HepG2 (cell line): ENCODE data around the gene PCNA. TPM values are rescaled to one million over a fixed set of nuclear protein-coding genes. Genes with fewer than 3 reads are reported as not detected.

Experiments used
- CCAR2 ChIP-seq: fragments of 200-400 bp; formaldehyde crosslinking; optimal IDR thresholded peaks from 2 replicates; pipeline ENCODE3; 2018; ENCODE audit warnings: low read depth, mild to moderate bottlenecking, low read length, moderate library complexity
- FOXP1 ChIP-seq, 2 experiments: fragments of 450-650 bp in 1 of 2; IDR thresholded peaks; 2 replicates each; pipeline ENCODE4 v1.6.1; 2017 to 2018; ENCODE audit warnings: antibody characterized with exemption in 1 of 2
- GTF2F1 ChIP-seq: fragments of 150-350 bp; IDR thresholded peaks from 2 replicates; pipeline ENCODE4 v1.6.1; 2014; ENCODE audit warnings: low read length
- HMGA1 ChIP-seq: sonication (generic); formaldehyde crosslinking; conservative IDR thresholded peaks from 2 replicates; pipeline ENCODE4 v1.4.0; 2020; ENCODE audit warnings: missing genetic modification reagents
- POLR2G ChIP-seq: fragments of 200-400 bp; formaldehyde crosslinking; IDR thresholded peaks from 2 replicates; pipeline ENCODE4 v1.6.1; 2018; ENCODE audit warnings: mild to moderate bottlenecking, low read depth, low read length, moderate library complexity
- PTBP1 ChIP-seq: fragments of 200-400 bp; formaldehyde crosslinking; IDR thresholded peaks from 2 replicates; pipeline ENCODE4 v1.6.1; 2018; ENCODE audit warnings: low read length, low read depth; ENCODE audit not compliant: poor library complexity, severe bottlenecking
- RELA ChIP-seq: sonication (generic); formaldehyde crosslinking; IDR thresholded peaks from 2 replicates; pipeline ENCODE4 v1.4.0; 2020; ENCODE audit warnings: missing genetic modification reagents
- RFXAP ChIP-seq: sonication (generic); formaldehyde crosslinking; IDR thresholded peaks from 2 replicates; pipeline ENCODE4 v1.4.0; 2020; ENCODE audit warnings: missing genetic modification reagents, borderline replicate concordance
- SNAI1 ChIP-seq: sonication (generic); formaldehyde crosslinking; IDR thresholded peaks from 2 replicates; pipeline ENCODE4 v1.5.0; 2020; ENCODE audit warnings: mild to moderate bottlenecking, missing genetic modification reagents, borderline replicate concordance
- TAF15 ChIP-seq: fragments of 200-400 bp; formaldehyde crosslinking; IDR thresholded peaks from one replicate; pipeline ENCODE4 v1.6.1; 2018; ENCODE audit warnings: mild to moderate bottlenecking, low read depth, low read length; ENCODE audit not compliant: poor library complexity, severe bottlenecking
- TBX3 ChIP-seq: fragments of 450-650 bp; IDR thresholded peaks from 2 replicates; pipeline ENCODE4 v1.6.1; 2017; ENCODE audit warnings: antibody characterized with exemption, mild to moderate bottlenecking, inconsistent platforms, borderline replicate concordance
- ZBTB21 ChIP-seq: sonication (generic); formaldehyde crosslinking; IDR thresholded peaks from 2 replicates; pipeline ENCODE4 v1.4.0; 2020; ENCODE audit warnings: missing genetic modification reagents
- ZBTB7B ChIP-seq: sonication (generic); formaldehyde crosslinking; IDR thresholded peaks from 2 replicates; pipeline ENCODE4 v1.4.0; 2020; ENCODE audit warnings: missing genetic modification reagents
- ZFP62 ChIP-seq: sonication (generic); formaldehyde crosslinking; IDR thresholded peaks from 2 replicates; pipeline ENCODE4 v1.4.0; 2020; ENCODE audit warnings: missing genetic modification reagents
- ZFX ChIP-seq: sonication (generic); formaldehyde crosslinking; IDR thresholded peaks from 2 replicates; pipeline ENCODE4 v1.4.0; 2020; ENCODE audit warnings: mild to moderate bottlenecking, low read depth, missing genetic modification reagents, moderate library complexity
- ZNF205 ChIP-seq: IDR thresholded peaks from 2 replicates; pipeline ENCODE4 v1.6.1; 2018; ENCODE audit warnings: missing biosample characterization, missing genetic modification reagents
- ZNF432 ChIP-seq: sonication (generic); formaldehyde crosslinking; IDR thresholded peaks from 2 replicates; pipeline ENCODE4 v1.5.0; 2020; ENCODE audit warnings: missing genetic modification reagents, mild to moderate bottlenecking, borderline replicate concordance
- ZNF501 ChIP-seq: sonication (generic); formaldehyde crosslinking; IDR thresholded peaks from 2 replicates; pipeline ENCODE4 v1.5.1; 2020; ENCODE audit warnings: mild to moderate bottlenecking, moderate library complexity, missing genetic modification reagents
- ZNF614 ChIP-seq: IDR thresholded peaks from 2 replicates; pipeline ENCODE4 v1.6.1; 2018; ENCODE audit warnings: missing biosample characterization, missing genetic modification reagents, inconsistent platforms, borderline replicate concordance
- ZNF737 ChIP-seq: sonication (generic); formaldehyde crosslinking; IDR thresholded peaks from 2 replicates; pipeline ENCODE4 v1.5.0; 2020; ENCODE audit warnings: missing genetic modification reagents, mild to moderate bottlenecking, borderline replicate concordance
- ZNF782 ChIP-seq: sonication (generic); formaldehyde crosslinking; IDR thresholded peaks from 2 replicates; pipeline ENCODE4 v1.4.0; 2020; ENCODE audit warnings: missing genetic modification reagents, mild to moderate bottlenecking, borderline replicate concordance
- polyA plus RNA-seq, 8 experiments: library from polyadenylated mRNA; depleted of rRNA in 3 of 8; stranded (reverse) in 7 of 8; unstranded in 1 of 8; fragments of >200 nt; fragmentation: Illumina TruSeq in 4 of 8; extraction: Trizol in 4 of 8; gene quantifications; 2 replicates each; pipeline versions ENCODE4 v1.2.1 to v1.2.3, GENCODE V29; 2011 to 2016; ENCODE audit warnings: low read depth in 4 of 8, missing spikeins in 1 of 8, mixed read lengths in 1 of 8; ENCODE audit not compliant: insufficient read depth in 1 of 8
- total RNA-seq, 5 experiments: library from RNA; depleted of rRNA; stranded (reverse); fragments of >200 nt; fragmentation: Illumina TruSeq; extraction: Trizol; gene quantifications; 2 replicates each; pipeline ENCODE4 v1.2.3, GENCODE V29; 2016; ENCODE audit warnings: low read depth in 1 of 5
- TF ChIP-seq, protein P1 (sequence below): sonication (generic); formaldehyde crosslinking; IDR thresholded peaks from 2 replicates; pipeline ENCODE4 v1.8.0; 2022; ENCODE audit warnings: missing genetic modification reagents, low read depth, mild to moderate bottlenecking, borderline replicate concordance
- TF ChIP-seq, protein P2 (sequence below): sonication (generic); formaldehyde crosslinking; IDR thresholded peaks from 2 replicates; pipeline ENCODE4 v1.4.0; 2020; ENCODE audit warnings: missing genetic modification reagents
- TF ChIP-seq, protein P3 (sequence below): sonication (generic); formaldehyde crosslinking; IDR thresholded peaks from 2 replicates; pipeline ENCODE4 v1.5.1; 2020; ENCODE audit warnings: missing genetic modification reagents, mild to moderate bottlenecking, borderline replicate concordance
- TF ChIP-seq, protein P4 (sequence below): sonication (generic); formaldehyde crosslinking; IDR thresholded peaks from 2 replicates; pipeline ENCODE4 v1.9.0; 2022; ENCODE audit warnings: missing genetic modification reagents, mild to moderate bottlenecking, borderline replicate concordance

The PCNA gene
- total and polyA plus RNA-seq, 2 of the 13 experiments (the other 11 are each of a cell fraction or from before 2014, with no cell fraction given) = 229 to 655 TPM

DNA sequence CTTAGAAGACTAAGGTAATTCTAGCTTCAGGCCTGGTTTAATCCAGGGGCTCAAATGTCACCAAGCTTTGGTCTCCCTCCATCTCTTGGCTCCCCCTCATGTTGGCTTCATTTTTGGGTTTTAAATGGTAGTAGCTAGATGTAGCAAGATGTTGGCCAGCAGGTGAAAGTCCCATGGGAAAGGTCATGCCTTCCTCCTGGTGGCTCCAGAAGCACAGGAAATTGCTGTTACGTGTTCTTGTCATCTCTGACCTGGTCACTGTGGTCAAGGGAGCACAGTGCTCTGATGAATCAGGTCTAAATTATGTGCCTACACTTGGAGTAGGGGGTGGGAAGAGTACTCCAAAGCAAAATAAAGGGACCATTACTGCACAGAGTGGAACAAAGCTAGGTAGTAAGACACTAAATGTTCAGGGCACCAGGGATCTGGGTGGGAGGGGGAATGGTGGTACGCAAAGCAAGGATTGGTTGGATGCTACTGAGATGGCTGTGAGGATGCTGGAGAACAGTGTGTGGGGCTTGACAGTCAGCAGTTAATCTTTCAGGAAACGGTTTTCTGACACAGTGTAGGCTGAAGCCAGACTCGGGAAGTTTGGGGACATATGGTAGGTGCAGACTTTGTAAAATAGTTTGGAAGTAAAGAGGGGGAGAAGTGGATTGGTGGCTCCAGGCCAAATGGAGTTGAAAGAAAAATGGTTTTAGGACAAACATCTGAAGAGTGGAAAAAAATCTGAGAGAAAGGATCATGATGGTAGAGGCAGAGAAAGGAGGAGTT, 37.1 kb upstream of the PCNA start (continued):
- TF ChIP-seq, protein P1, sequence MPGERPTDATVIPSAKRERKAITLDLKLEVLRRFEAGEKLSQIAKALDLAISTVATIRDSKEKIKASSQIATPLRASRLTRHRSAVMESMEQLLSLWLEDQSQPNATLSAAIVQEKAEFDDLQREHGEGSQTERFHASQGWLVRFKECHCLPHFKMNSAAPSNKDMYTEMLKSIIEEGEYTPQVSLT (CRISPR knock-in tag) = no peak
- TF ChIP-seq ZNF782 (CRISPR knock-in tag) = peak; percentile 37; the same call in 1 of the 2 replicates
- TF ChIP-seq ZFX (CRISPR knock-in tag) = peak; percentile 49; the same call in 1 of the 2 replicates
- TF ChIP-seq GTF2F1 = no peak
- TF ChIP-seq ZFP62 = no peak
- no peak for TF ChIP-seq PTBP1
- TF ChIP-seq FOXP1 (IDR thresholded peaks at IDR 0.05) = no peak
- TF ChIP-seq FOXP1 (CRISPR knock-in tag; IDR thresholded peaks at IDR 0.05) = 0 out of 2 replicates have a peak, but pooled peaks have one; percentile 22
- TF ChIP-seq RFXAP (CRISPR knock-in tag) = no peak
- TF ChIP-seq ZNF737 = no peak
- TF ChIP-seq ZNF432 = no peak
- TF ChIP-seq, protein P2, sequence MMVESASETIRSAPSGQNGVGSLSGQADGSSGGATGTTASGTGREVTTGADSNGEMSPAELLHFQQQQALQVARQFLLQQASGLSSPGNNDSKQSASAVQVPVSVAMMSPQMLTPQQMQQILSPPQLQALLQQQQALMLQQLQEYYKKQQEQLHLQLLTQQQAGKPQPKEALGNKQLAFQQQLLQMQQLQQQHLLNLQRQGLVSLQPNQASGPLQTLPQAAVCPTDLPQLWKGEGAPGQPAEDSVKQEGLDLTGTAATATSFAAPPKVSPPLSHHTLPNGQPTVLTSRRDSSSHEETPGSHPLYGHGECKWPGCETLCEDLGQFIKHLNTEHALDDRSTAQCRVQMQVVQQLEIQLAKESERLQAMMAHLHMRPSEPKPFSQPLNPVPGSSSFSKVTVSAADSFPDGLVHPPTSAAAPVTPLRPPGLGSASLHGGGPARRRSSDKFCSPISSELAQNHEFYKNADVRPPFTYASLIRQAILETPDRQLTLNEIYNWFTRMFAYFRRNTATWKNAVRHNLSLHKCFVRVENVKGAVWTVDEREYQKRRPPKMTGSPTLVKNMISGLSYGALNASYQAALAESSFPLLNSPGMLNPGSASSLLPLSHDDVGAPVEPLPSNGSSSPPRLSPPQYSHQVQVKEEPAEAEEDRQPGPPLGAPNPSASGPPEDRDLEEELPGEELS = no peak
- no peak for TF ChIP-seq SNAI1 (CRISPR knock-in tag)
- no peak for TF ChIP-seq RELA (CRISPR knock-in tag)
- no peak; the same call in 1 of the 2 replicates for TF ChIP-seq ZBTB21 (CRISPR knock-in tag)
- TF ChIP-seq POLR2G = no peak
- TF ChIP-seq, protein P3, sequence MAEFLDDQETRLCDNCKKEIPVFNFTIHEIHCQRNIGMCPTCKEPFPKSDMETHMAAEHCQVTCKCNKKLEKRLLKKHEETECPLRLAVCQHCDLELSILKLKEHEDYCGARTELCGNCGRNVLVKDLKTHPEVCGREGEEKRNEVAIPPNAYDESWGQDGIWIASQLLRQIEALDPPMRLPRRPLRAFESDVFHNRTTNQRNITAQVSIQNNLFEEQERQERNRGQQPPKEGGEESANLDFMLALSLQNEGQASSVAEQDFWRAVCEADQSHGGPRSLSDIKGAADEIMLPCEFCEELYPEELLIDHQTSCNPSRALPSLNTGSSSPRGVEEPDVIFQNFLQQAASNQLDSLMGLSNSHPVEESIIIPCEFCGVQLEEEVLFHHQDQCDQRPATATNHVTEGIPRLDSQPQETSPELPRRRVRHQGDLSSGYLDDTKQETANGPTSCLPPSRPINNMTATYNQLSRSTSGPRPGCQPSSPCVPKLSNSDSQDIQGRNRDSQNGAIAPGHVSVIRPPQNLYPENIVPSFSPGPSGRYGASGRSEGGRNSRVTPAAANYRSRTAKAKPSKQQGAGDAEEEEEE (CRISPR knock-in tag) = no peak
- no peak for TF ChIP-seq TAF15
- TF ChIP-seq HMGA1 = no peak
- no peak for TF ChIP-seq ZBTB7B (CRISPR knock-in tag)
- no peak for TF ChIP-seq TBX3
- TF ChIP-seq ZNF501 (CRISPR knock-in tag) = no peak
- TF ChIP-seq CCAR2 = no peak
- no peak for TF ChIP-seq ZNF205
- TF ChIP-seq, protein P4, sequence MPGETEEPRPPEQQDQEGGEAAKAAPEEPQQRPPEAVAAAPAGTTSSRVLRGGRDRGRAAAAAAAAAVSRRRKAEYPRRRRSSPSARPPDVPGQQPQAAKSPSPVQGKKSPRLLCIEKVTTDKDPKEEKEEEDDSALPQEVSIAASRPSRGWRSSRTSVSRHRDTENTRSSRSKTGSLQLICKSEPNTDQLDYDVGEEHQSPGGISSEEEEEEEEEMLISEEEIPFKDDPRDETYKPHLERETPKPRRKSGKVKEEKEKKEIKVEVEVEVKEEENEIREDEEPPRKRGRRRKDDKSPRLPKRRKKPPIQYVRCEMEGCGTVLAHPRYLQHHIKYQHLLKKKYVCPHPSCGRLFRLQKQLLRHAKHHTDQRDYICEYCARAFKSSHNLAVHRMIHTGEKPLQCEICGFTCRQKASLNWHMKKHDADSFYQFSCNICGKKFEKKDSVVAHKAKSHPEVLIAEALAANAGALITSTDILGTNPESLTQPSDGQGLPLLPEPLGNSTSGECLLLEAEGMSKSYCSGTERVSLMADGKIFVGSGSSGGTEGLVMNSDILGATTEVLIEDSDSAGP = no peak
- TF ChIP-seq ZNF614 (CRISPR knock-in tag) = peak; percentile 68
